Germinal center (tissue), 1 donor: Measurements from ENCODE around the gene SOX2.
"Not testable (repeated sequence)": the region's sequence is repeated elsewhere in the genome, so short reads cannot be mapped to it uniquely, and the experiment has no call there.

ENCODE experiments used
- DNase-seq: peaks from one replicate; pipeline ENCODE4 v3.0.0; 2012; ENCODE audit warnings: mixed read lengths, low spot score

The SOX2 gene

DNA sequence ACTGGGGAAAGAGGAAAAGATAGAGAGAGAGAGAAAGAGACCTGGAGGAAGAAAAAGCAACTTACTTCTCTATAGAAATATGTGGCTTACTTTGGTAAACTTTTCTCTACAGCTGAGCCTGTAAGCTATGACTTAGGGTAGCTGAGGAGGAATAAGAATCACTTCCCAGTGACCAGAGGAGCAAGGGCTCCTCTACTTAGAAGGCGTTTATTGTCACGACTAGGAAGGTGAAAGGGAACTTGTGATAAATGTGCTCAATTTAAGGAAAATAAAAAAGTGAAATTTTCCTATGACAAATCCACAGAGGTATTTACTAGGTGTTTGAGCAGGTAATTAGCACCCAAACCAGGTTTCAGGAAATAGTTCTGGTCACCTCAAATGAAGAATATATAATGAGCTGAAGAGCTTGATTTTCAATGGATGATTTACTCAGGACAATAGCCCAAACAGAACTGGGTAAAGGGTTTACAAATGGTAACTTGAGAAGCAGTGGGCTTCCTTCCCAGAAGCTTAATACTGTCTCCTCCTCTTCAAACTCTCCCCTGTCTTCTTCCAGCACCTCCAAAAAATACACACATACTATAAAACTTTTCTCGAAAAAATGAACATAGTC, 46.1 kb downstream of the SOX2 start:
- DNase-seq = no peak

GRCh38 chr3:181761906-181762305, 50.2 kb downstream of the SOX2 start:
- no peak for DNase-seq

- not testable (repeated sequence) for DNase-seq
These were observed 52.3 kb downstream of the SOX2 start for GRCh38 chr3:181764033-181764432.
